Upper lobe of left lung (tissue), 6 donors: ENCODE measurements around the gene TRHDE. TPM values are rescaled to one million over a fixed set of nuclear protein-coding genes. Genes with fewer than 3 reads are reported as not detected.

ENCODE experiments used
- ATAC-seq, 2 donors: fragments of 200-7000 bp; cut with Tn5 transposase; one replicate each; pipeline ENCODE4 v1.9.1; 2022; ENCODE audit warnings: mild to moderate bottlenecking in 2 of 2, moderate library complexity in 2 of 2; ENCODE audit not compliant: low FRiP score in 2 of 2
- DNase-seq, 2 donors: peaks; one replicate each; pipeline ENCODE4 v3.0.0-alpha.2; 2019 to 2020
- H3K27ac ChIP-seq, 4 donors: fragments of 200-600 bp; sonication (generic); one replicate each; pipeline ENCODE4 v1.5.1; 2016 to 2019
- H3K27me3 ChIP-seq, 4 donors: fragments of 200-600 bp; sonication (generic); one replicate each; pipeline ENCODE4 v1.5.1; 2017 to 2019
- H3K36me3 ChIP-seq, 4 donors: fragments of 200-600 bp; sonication (generic); one replicate each; pipeline ENCODE4 v1.5.1; 2016 to 2019
- H3K4me1 ChIP-seq, 4 donors: fragments of 200-600 bp; sonication (generic); one replicate each; pipeline ENCODE4 v1.5.1; 2018 to 2019
- H3K4me3 ChIP-seq, 4 donors: fragments of 200-600 bp; sonication (generic); one replicate each; pipeline ENCODE4 v1.5.1; 2017 to 2019; ENCODE audit warnings: mild to moderate bottlenecking in 2 of 4, moderate library complexity in 1 of 4
- H3K9me3 ChIP-seq, 4 donors: fragments of 200-600 bp; sonication (generic); one replicate each; pipeline ENCODE4 v1.5.1; 2018 to 2019
- EP300 ChIP-seq, 4 donors: sonication (generic); formaldehyde crosslinking; IDR thresholded peaks; one replicate each; pipeline ENCODE4 v1.5.1; 2017; ENCODE audit warnings: antibody characterized with exemption in 4 of 4, control low read depth in 2 of 4
- POLR2A ChIP-seq, 4 donors: fragments of 450-650 bp; IDR thresholded peaks; one replicate each; pipeline ENCODE4 v1.5.1; 2016 to 2017; ENCODE audit warnings: antibody characterized with exemption in 4 of 4, mild to moderate bottlenecking in 2 of 4
- POLR2AphosphoS5 ChIP-seq, 2 donors: sonication (generic); formaldehyde crosslinking; IDR thresholded peaks; one replicate each; pipeline ENCODE4 v1.5.1; 2017; ENCODE audit warnings: antibody characterized with exemption in 2 of 2
- WGBS, 2 donors: methylation state at CpG; one replicate each; pipeline ENCODE4 v1.1.5; 2017 to 2018; 5-methylcytosine and 5-hydroxymethylcytosine counted together
- total RNA-seq, 6 donors: library from RNA; depleted of rRNA in 4 of 6; stranded (reverse); fragments of >200 nt in 4 of 6; gene quantifications; one replicate each; pipeline versions ENCODE4 v1.1.0 to v1.2.1, GENCODE V29; 2016 to 2021
- TF ChIP-seq, protein P1 (sequence below), 6 experiments: fragments of 450-650 bp in 4 of 6; fragments of 200-600 bp in 2 of 6; sonication (generic) in 2 of 6; IDR thresholded peaks; one replicate each; pipeline ENCODE4 v1.5.1; 2016 to 2019; ENCODE audit warnings: antibody characterized with exemption in 6 of 6
- donor health status: DM: no; HTN: no; CAD: no; lungs with moderate emphysema.
- donor health status: DM: no; HTN: yes; CAD: no; lungs with severe emphysema.

Gene TRHDE
- total RNA-seq, 6 donors from 2014 or later: 2.9 to 21.0 (median 14.3) TPM

DNA sequence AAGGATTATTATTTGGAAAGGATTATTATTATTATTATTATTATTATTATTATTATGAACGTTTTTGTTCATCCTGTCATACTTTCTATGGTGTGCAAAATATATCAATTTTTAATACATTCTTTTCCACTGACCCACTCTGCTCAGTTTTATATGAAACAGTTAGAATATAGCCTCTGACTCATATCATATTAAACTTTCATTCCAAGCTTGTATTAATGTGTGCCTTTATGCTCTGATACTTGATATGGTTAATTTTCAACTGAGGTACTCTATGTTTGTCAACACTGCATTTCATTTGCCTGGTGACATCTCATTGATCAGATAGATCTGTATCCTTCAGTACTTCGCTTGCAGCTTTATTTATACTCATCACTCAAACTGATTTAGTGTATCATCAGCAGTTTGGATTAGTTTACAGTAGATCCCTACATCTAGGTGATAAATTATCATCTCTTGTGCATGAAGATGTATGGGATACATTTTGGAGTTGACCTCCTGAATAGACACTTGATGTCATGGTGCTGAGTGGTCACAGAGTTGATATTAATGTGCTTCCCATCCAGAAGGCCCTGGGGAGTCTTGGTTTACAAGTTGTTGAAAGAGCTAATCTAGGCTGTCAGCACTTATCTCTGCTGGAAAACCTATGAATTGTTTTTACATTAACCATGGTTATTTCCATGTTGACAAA is 271.8 kb downstream of the TRHDE start:
- Histone ChIP-seq H3K36me3 (no peaks in the 10 kb centered on the region), H3K27ac (no peak overlapping the region), H3K4me3 (no peak overlapping the region), H3K27me3 (no peaks in the 10 kb centered on the region), H3K4me1 (no peaks in the 10 kb centered on the region), H3K9me3 (no peaks in the 10 kb centered on the region)
- DNase-seq (no peak), ATAC-seq (no peak)
- WGBS, 2 donors: 50 to 53% methylated on average over 2 of the region's 2 CpGs
- TF ChIP-seq, protein P1, sequence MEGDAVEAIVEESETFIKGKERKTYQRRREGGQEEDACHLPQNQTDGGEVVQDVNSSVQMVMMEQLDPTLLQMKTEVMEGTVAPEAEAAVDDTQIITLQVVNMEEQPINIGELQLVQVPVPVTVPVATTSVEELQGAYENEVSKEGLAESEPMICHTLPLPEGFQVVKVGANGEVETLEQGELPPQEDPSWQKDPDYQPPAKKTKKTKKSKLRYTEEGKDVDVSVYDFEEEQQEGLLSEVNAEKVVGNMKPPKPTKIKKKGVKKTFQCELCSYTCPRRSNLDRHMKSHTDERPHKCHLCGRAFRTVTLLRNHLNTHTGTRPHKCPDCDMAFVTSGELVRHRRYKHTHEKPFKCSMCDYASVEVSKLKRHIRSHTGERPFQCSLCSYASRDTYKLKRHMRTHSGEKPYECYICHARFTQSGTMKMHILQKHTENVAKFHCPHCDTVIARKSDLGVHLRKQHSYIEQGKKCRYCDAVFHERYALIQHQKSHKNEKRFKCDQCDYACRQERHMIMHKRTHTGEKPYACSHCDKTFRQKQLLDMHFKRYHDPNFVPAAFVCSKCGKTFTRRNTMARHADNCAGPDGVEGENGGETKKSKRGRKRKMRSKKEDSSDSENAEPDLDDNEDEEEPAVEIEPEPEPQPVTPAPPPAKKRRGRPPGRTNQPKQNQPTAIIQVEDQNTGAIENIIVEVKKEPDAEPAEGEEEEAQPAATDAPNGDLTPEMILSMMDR (IDR thresholded peaks at IDR 0.05): no peak
- no peak for TF ChIP-seq EP300 (IDR thresholded peaks at IDR 0.05)
- TF ChIP-seq POLR2A (IDR thresholded peaks at IDR 0.05): no peak
- TF ChIP-seq POLR2AphosphoS5 (IDR thresholded peaks at IDR 0.05): no peak

DNA sequence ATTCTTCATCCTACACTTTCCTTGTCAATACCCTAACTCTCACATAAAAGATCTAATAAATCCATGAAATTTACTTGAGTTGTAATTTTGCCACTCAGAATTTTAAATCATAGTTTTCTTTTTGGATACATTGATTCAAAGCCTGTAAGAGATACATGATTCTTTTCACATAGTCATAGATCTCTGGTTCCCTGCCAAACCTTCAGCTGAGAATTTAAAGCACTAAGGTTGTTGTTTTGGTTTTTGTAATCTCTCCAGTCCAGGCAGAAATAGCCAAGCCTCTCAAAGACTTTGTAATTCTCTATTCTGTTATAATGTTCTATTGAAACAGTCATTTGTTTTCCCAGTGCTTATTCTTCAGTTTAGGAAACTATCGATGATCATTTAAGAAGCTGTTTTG is 273.9 kb downstream of the TRHDE start:
- Histone ChIP-seq H3K27ac (no peak overlapping the region), H3K36me3 (no peaks in the 10 kb centered on the region), H3K4me3 (no peak overlapping the region), H3K4me1 (no peaks in the 10 kb centered on the region), H3K9me3 (no peaks in the 10 kb centered on the region), H3K27me3 (no peaks in the 10 kb centered on the region)
- no peak for ATAC-seq
- TF ChIP-seq EP300 (IDR thresholded peaks at IDR 0.05) (no peak), POLR2AphosphoS5 (IDR thresholded peaks at IDR 0.05) (no peak), POLR2A (IDR thresholded peaks at IDR 0.05) (no peak)
- TF ChIP-seq, protein P1 (IDR thresholded peaks at IDR 0.05): no peak
- no peak for DNase-seq
- 58 to 81% methylated on average over 1 of the region's 1 CpG for WGBS, 2 donors

DNA sequence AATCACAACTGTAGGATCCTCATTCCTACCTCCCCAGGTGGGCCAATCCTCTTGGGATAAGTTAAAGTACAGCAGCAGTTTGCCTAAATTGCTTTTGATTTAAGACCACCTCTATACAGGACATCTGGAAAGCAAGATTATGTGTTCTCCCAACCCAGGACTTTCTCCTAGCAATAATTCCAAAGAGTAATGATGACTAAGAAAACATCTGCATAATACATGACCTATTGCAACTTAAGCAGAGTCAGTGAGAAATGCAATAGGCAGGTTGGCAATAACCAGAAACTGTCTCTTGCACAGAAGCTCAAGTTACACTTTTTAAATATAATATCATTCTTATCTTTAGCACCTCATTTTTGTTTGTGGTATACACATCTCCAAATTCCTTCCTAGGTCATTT is 275.4 kb downstream of the TRHDE start:
- ATAC-seq: no peak
- Histone ChIP-seq H3K9me3 (no peaks in the 10 kb centered on the region), H3K27ac (no peak overlapping the region), H3K36me3 (no peaks in the 10 kb centered on the region), H3K4me3 (no peak overlapping the region), H3K27me3 (no peaks in the 10 kb centered on the region), H3K4me1 (no peaks in the 10 kb centered on the region)
- DNase-seq: no peak
- TF ChIP-seq EP300 (IDR thresholded peaks at IDR 0.05) (no peak), POLR2A (IDR thresholded peaks at IDR 0.05) (no peak), POLR2AphosphoS5 (IDR thresholded peaks at IDR 0.05) (no peak)
- TF ChIP-seq, protein P1 (IDR thresholded peaks at IDR 0.05): no peak

DNA sequence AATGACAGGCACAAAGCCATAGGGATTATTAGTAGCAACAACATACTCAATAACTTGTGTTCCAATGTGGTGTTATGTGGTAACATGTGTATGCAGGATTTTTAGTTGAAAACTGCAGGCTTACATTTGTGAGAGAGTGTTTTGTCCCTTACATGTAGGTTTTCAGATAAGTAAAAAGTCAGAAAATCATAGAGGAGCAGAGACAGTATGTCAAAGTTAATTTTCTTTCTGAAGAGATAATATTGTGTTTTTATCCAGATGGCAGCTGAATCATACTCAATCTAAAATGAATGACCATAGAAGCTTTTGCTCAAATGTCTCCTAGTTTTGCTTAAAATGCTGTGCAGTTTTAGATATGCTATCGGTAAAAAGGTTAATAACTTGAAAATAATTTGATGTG is 277.0 kb downstream of the TRHDE start:
- Histone ChIP-seq H3K4me1 (no peaks in the 10 kb centered on the region), H3K27me3 (no peaks in the 10 kb centered on the region), H3K27ac (no peak overlapping the region), H3K9me3 (no peaks in the 10 kb centered on the region), H3K4me3 (no peak overlapping the region), H3K36me3 (no peaks in the 10 kb centered on the region)
- 88 to 96% methylated on average over 1 of the region's 1 CpG for WGBS, 2 donors
- DNase-seq (no peak), ATAC-seq (no peak)
- no peak for TF ChIP-seq EP300 (IDR thresholded peaks at IDR 0.05)
- TF ChIP-seq, protein P1 (IDR thresholded peaks at IDR 0.05): no peak
- TF ChIP-seq POLR2AphosphoS5 (IDR thresholded peaks at IDR 0.05): no peak
- TF ChIP-seq POLR2A (IDR thresholded peaks at IDR 0.05): no peak
